Measurements from ENCODE around the gene NINJ2.

Gene NINJ2

GRCh38 chr12:546265-546919 is 116.9 kb downstream of the NINJ2 start:
- no peak for FAIRE-seq

GRCh38 chr12:545835-546234 is 117.4 kb downstream of the NINJ2 start:
- FAIRE-seq: no peak

GRCh38 chr12:544941-545635 is 118.2 kb downstream of the NINJ2 start:
- no peak for FAIRE-seq

- FAIRE-seq: no peak
Observed at GRCh38 chr12:544142-544541, 119.1 kb downstream of the NINJ2 start.

GRCh38 chr12:543114-543451 is 120.2 kb downstream of the NINJ2 start:
- no peak for FAIRE-seq

GRCh38 chr12:542395-543113 is 120.7 kb downstream of the NINJ2 start:
- no peak for FAIRE-seq

- FAIRE-seq: no peak
Observed at GRCh38 chr12:541676-542324, 121.4 kb downstream of the NINJ2 start.

- FAIRE-seq: no peak
Observed at GRCh38 chr12:539540-540310, 123.5 kb downstream of the NINJ2 start.

GRCh38 chr12:538731-539539 is 124.3 kb downstream of the NINJ2 start:
- FAIRE-seq: no peak

GRCh38 chr12:537772-538171 is 125.5 kb downstream of the NINJ2 start:
- FAIRE-seq: no peak

GRCh38 chr12:536751-537245 is 126.4 kb downstream of the NINJ2 start:
- FAIRE-seq: no peak

- no peak for FAIRE-seq
Observed at GRCh38 chr12:535396-535795, 127.8 kb downstream of the NINJ2 start.

GRCh38 chr12:534216-534615 is 129.0 kb downstream of the NINJ2 start:
- no peak for FAIRE-seq

- no peak for FAIRE-seq
Observed at GRCh38 chr12:533718-534117, 129.5 kb downstream of the NINJ2 start.

GRCh38 chr12:532908-533565 is 130.2 kb downstream of the NINJ2 start:
- FAIRE-seq: no peak

- no peak for FAIRE-seq
Observed at GRCh38 chr12:531951-532585, 131.2 kb downstream of the NINJ2 start.

GRCh38 chr12:530821-531220 is 132.4 kb downstream of the NINJ2 start:
- FAIRE-seq: no peak

- FAIRE-seq: no peak
Observed at GRCh38 chr12:530308-530707, 132.9 kb downstream of the NINJ2 start.

GRCh38 chr12:527729-528128 is 135.5 kb downstream of the NINJ2 start:
- FAIRE-seq: no peak

GRCh38 chr12:527241-527640 is 136.0 kb downstream of the NINJ2 start:
- FAIRE-seq: no peak

GRCh38 chr12:526089-526488 is 137.2 kb downstream of the NINJ2 start:
- FAIRE-seq: no peak
